T47D (cell line): Measurements from ENCODE around the gene RLN2.
"Not testable (repeated sequence)": the region's sequence is repeated elsewhere in the genome, so short reads cannot be mapped to it uniquely, and the experiment has no call there.

ENCODE experiments used
- DNase-seq, 2 experiments: peaks; one replicate each; pipeline versions ENCODE4 v3.0.0 to v3.0.0-alpha.2; 2011 to 2012; ENCODE audit warnings: low read depth in 1 of 2, low spot score in 1 of 2
- JUND ChIP-seq: IDR thresholded peaks from 2 replicates; pipeline ENCODE4 v1.6.1; 2012; ENCODE audit warnings: low read depth
- in situ Hi-C: cut with HindIII; loops from 2 replicates; pipeline ENCODE4 v1.10.0; 2016; ENCODE audit warnings: low sequenced_read_pairs, low pct_unique_long_range_greater_than_20kb

The RLN2 gene

DNA sequence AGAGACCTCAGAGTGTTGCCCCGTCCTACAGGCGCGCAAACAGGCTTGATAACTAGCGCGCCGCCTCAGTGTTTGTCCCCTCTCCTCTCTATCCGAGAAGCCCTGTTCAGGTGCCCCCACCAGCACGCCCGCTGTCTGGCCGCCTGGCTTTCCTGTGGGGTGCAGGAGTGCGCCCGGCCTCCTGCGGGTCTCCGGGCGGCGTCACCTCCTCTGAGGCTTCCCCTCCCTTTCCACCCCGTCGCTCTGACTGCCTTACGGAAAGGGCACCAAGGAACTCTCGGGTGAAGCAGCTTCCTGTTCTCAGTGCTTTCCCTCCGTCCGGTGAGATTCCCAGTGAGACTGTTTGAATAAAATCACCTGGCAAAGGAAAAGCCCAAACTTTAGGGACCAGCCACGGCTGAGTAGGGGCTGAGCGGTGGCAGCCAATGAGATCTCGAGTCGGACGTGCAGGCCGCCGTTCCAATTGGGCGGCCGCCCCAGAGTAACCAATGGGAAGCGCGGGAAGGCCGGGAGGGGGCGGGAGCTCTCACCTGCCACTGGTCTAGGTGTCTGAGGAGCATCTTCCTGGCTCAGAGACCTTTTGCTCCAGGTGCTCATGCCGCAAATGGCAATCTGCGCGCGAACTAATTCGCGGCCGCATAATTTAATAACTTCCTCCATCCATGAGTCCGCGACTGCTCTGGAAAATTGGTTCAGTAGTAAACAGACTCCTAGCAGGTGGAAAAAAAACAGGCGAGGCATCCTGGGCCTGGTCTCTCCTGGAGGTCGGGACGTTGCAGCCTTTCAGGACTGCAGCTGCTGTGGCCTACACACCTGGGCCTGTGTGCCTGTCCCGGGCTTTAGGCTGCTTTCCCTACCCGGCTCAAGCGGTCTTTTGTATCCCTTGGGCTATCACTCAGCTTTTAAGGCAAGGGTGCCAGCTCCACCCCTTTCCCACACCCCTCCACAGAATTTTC, at the start of gene RLN2:
Gene RLN2, minus strand, starts transcription at position 877 of the 956 bp plus-strand sequence. Its CDS starts 136 bp downstream, at position 741.
- peak in 1 of 2 experiments; percentile 10 for DNase-seq
- in situ Hi-C loops, result not testable (repeated sequence)

- in situ Hi-C loops, result no loop called here
- DNase-seq, result no peak
- no peak for TF ChIP-seq JUND
Observed at GRCh38 chr9:5354184-5354583, 49.7 kb upstream of the RLN2 start.

- DNase-seq, result no peak
- TF ChIP-seq JUND, result no peak
- in situ Hi-C loops, result no loop called here
Observed at GRCh38 chr9:5352637-5353248, 48.2 kb upstream of the RLN2 start.

GRCh38 chr9:5338992-5339981, 34.8 kb upstream of the RLN2 start, which contains the start of gene RLN1:
TSS of gene RLN1 (minus strand) at chr9:5339876. CDS start at chr9:5339746, 130 bp downstream.
- in situ Hi-C loops, result not testable (repeated sequence)
- DNase-seq, result peak in 1 of 2 experiments; percentile 7

DNA sequence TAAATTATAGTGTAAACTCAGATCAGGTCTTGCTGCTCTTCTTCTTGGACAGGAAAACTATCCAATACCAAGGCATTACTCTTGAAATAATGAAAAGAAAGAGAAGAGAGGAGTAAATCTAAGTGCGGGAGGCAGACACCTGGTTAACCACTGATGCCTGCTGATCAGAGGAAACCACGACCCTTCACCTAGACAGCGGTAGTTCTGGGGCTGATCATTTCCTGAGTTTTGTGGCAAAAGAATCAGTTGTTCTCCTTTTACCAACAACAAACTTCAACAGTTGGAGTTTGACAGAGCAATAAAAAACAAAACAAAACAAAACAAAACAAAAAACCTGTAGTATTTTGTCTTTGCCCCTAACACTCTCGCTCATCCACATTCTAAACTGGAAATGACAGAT, 32.2 kb upstream of the RLN2 start:
- in situ Hi-C loops, result no loop called here
- TF ChIP-seq JUND, result no peak
- no peak for DNase-seq

- DNase-seq, in situ Hi-C loops: not testable (repeated sequence)
Observed at GRCh38 chr9:5331276-5331675, 26.8 kb upstream of the RLN2 start.

DNA sequence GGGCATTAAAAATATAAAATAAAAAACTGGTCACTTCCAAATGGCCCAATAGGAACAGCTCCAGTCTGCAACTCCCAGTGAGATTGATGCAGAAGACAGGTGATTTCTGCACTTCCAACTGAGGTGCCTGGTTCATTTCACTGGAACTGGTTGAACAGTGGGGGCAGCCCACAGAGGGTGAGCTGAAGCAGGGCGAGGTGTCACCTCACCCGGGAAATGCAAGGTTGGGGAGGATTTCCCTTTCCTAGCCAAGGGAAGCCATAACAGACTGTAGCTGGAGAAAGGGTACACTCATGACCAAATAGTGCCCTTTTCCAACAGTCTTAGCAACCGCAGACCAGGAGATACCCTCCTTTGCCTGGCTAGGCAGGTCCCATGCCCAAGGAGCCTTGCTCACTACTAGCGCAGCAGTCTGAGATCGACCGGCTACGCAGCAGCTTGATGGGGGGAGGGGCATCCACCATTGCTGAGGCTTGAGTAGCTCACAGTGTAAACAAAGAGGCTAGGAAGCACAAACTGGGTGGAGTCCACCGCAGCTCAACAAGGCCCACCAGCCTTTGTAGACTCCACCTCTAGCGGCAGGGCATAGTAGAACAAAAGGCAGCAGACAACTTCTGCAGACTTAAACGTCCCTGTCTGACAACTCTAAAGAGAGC, 22.5 kb upstream of the RLN2 start:
- TF ChIP-seq JUND, result no peak
- in situ Hi-C loops, result no loop called here
- DNase-seq, result no peak

DNA sequence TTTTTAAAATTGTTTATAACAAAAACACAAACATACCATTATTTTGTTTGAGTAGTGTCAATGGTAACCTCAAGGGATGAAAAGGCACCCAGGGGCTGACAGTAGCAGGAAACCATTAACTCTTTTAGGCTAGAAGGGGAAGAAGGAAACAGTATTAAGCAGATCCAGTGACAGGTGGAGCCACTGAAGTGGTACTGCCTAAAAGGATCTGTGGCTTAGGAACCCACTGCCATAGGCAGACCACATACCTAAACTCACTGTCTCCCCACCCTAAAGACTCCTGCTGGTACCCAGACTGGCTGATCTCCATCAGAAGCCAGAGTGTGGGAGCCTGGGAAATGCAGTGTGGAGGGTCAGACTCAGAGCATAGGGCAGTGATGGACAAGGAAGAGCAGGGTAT, 21.7 kb upstream of the RLN2 start:
- in situ Hi-C loops, result no loop called here
- no peak for DNase-seq
- TF ChIP-seq JUND, result no peak

- in situ Hi-C loops, DNase-seq: not testable (repeated sequence)
Observed at GRCh38 chr9:5321601-5322000, 17.1 kb upstream of the RLN2 start.

DNA sequence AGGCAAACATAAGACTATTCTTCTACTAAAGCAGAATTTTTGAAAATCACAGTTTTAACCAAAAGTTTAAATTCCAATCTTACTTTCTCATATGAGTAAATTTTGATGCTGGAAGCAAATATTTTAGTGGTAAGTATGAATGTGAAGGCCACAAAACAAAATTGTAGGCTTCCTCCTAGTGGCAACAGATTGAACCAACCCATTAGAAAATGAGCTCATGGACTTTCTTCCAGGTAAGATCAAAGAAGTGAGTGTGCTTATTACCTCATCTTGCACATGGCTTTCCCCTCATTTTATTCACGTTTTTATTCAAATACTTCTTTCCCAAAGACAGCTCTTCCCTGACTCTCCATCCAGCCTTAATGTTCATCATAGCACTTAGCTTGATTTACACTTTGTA, 16.5 kb upstream of the RLN2 start:
- no peak for TF ChIP-seq JUND
- in situ Hi-C loops, result no loop called here
- peak in 1 of 2 experiments; percentile 18 for DNase-seq

- in situ Hi-C loops, DNase-seq: not testable (repeated sequence)
Observed at GRCh38 chr9:5316406-5316805, 11.9 kb upstream of the RLN2 start.
